GM21825 (cell line): Measurements from ENCODE around the gene SH2D2A.

ENCODE experiments used
- ATAC-seq: cut with Tn5 transposase; IDR thresholded peaks from one replicate; pipeline ENCODE4 v1.9.1; 2021; ENCODE audit warnings: mild to moderate bottlenecking, moderate library complexity; ENCODE audit not compliant: unreplicated experiment

SH2D2A gene

GRCh38 chr1:156805766-156806511 lies 10.7 kb downstream of the SH2D2A start:
- ATAC-seq = no peak

GRCh38 chr1:156804572-156805243 lies 11.9 kb downstream of the SH2D2A start:
- no peak for ATAC-seq

- no peak for ATAC-seq
These were observed 12.6 kb downstream of the SH2D2A start for GRCh38 chr1:156804026-156804425.

GRCh38 chr1:156803086-156803851 lies 13.4 kb downstream of the SH2D2A start:
- ATAC-seq = no peak

GRCh38 chr1:156802421-156802935 lies 14.2 kb downstream of the SH2D2A start:
- no peak for ATAC-seq

GRCh38 chr1:156801409-156802121 lies 15.1 kb downstream of the SH2D2A start:
- no peak for ATAC-seq

- no peak for ATAC-seq
These were observed 19.3 kb downstream of the SH2D2A start for GRCh38 chr1:156797212-156797871.

GRCh38 chr1:156796340-156797097 lies 20.1 kb downstream of the SH2D2A start:
- no peak for ATAC-seq

- ATAC-seq = no peak
These were observed 20.9 kb downstream of the SH2D2A start for GRCh38 chr1:156795787-156796186.

- ATAC-seq = no peak
These were observed 21.3 kb downstream of the SH2D2A start for GRCh38 chr1:156795374-156795733.

- no peak for ATAC-seq
These were observed 21.9 kb downstream of the SH2D2A start for GRCh38 chr1:156794506-156795373.

- ATAC-seq = no peak
These were observed 26.9 kb downstream of the SH2D2A start for GRCh38 chr1:156789621-156790318.

- no peak for ATAC-seq
These were observed 28.5 kb downstream of the SH2D2A start for GRCh38 chr1:156788136-156788535.

- ATAC-seq = no peak
These were observed 30.0 kb downstream of the SH2D2A start for GRCh38 chr1:156786640-156787039.

GRCh38 chr1:156785458-156785857 lies 31.2 kb downstream of the SH2D2A start:
- no peak for ATAC-seq

GRCh38 chr1:156781585-156782186 lies 35.0 kb downstream of the SH2D2A start:
- no peak for ATAC-seq

GRCh38 chr1:156777573-156777972 lies 39.1 kb downstream of the SH2D2A start:
- no peak for ATAC-seq

- ATAC-seq = no peak
These were observed 39.7 kb downstream of the SH2D2A start for GRCh38 chr1:156776942-156777341.
